Activated CD8-positive, alpha-beta memory T cell treated with anti-CD3 and anti-CD28 coated beads, Interleukin-2, amount 50 U/mL, for 1 hour (primary cell): ENCODE results near the gene KRTAP12-1.
"Not testable (repeated sequence)": the region's sequence is repeated elsewhere in the genome, so short reads cannot be mapped to it uniquely, and the experiment has no call there.

Source experiments
- DNase-seq: peaks from one replicate; pipeline ENCODE4 v3.0.0-alpha.2; 2020; ENCODE audit errors: extremely low read depth

Gene KRTAP12-1

GRCh38 chr21:44644878-44645277 lies 37.1 kb downstream of the KRTAP12-1 start:
- DNase-seq, result no peak

DNA sequence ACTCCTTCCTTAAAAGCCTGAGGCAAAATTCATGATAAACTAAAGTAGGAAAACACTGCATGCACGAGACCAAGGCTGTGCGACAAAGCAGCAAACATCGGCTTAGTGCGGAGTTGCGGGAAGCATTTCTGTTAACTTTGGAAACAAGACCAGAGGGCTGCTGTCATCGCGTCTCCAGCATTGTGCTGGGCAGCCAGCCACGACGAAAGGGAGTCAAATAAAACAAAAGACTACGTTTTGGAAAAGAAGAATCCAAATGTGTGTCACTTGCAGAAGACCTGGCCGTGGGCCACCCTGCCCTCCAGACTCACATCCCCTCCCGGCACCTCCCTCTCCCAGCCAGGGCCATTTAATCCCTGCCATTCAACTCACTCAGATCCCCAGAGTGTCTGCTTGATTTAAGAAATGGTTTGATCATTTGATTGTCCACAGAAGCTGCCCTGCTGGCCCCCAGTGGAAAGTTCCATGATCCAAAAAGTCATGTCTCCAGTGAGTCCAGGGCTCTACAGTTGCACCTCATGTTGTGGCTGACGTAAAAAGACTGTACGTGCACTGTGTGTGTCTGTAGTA lies 38.1 kb downstream of the KRTAP12-1 start:
- no peak for DNase-seq

GRCh38 chr21:44640761-44641160 lies 41.2 kb downstream of the KRTAP12-1 start:
- DNase-seq, result no peak

- DNase-seq, result no peak
Observed at GRCh38 chr21:44639331-44639655, 42.7 kb downstream of the KRTAP12-1 start.

DNA sequence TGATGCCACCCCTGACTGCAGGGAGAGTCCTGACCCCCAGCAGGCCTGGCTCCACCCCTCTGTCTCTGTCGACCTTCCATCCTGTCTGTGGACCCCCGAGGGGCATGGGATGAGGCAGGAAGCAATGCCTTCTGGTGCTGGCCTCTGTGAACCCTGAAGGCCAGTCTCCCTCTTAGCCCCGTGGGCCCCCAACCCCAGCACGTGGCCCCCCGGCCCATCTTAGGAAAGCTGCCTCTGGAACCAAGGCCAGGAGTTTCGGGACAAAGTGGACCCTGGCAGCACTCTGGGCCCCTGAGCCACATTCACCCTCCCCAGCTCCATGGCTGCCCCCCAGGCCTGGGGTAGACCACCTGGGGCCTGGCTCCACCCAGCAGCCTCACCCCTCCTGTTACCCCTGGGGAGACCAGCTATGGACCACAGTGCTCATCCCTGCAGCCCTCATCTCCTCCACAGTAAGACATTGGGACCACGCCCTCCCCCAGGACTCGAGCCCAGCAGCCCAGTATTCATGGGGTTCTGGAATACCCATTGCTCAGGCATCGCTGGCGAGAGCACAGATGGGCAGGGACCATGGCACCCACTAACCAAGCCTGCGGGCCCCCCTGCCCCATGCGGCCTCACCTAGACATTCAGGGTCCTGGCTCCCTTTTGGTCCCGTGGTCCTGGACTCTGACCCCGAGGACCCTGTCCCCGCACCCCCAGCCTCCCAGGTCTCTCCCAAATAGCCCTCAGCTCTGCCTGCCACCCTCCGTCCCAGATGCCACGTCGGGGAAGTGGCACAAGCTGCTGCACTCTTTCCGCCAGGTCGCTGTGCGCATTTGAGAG lies 43.2 kb downstream of the KRTAP12-1 start:
- not testable (repeated sequence) for DNase-seq

GRCh38 chr21:44637851-44638348 lies 44.1 kb downstream of the KRTAP12-1 start:
- not testable (repeated sequence) for DNase-seq

DNA sequence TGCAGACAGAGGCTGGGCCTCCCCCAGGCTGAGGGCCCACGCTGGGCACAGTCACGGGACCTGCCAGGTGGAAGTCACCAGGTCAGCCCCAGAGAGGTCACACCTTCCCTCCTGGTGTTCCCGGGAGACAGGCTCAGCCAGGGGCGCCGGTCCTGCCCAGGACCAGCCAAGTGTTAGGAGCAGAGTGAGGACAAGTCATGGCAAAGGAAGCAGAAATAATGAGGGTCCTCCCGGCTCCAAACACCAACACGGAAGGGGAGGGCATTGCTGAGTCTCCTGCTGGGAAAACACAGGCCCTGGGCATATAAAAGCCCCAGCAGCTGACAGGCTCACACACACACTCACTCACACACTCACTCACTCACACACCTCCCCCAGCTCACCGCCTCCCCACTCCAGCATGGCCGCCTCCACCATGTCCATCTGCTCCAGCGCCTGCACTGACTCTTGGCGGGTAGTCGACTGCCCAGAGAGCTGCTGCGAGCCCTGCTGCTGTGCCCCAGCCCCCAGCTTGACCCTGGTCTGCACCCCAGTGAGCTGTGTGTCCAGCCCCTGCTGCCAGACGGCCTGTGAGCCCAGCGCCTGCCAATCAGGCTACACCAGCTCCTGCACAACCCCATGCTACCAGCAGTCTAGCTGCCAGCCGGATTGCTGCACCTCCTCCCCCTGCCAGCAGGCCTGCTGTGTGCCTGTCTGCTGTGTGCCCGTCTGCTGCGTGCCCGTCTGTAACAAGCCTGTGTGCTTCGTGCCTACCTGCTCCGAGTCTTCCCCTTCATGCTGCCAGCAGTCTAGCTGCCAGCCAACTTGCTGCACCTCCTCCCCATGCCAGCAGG lies 44.7 kb downstream of the KRTAP12-1 start, which contains the start of gene KRTAP10-10:
KRTAP10-10 (plus strand) TSS at position 339 of the 833 bp plus-strand sequence; CDS start at position 401, 62 bp downstream.
- no peak for DNase-seq

DNA sequence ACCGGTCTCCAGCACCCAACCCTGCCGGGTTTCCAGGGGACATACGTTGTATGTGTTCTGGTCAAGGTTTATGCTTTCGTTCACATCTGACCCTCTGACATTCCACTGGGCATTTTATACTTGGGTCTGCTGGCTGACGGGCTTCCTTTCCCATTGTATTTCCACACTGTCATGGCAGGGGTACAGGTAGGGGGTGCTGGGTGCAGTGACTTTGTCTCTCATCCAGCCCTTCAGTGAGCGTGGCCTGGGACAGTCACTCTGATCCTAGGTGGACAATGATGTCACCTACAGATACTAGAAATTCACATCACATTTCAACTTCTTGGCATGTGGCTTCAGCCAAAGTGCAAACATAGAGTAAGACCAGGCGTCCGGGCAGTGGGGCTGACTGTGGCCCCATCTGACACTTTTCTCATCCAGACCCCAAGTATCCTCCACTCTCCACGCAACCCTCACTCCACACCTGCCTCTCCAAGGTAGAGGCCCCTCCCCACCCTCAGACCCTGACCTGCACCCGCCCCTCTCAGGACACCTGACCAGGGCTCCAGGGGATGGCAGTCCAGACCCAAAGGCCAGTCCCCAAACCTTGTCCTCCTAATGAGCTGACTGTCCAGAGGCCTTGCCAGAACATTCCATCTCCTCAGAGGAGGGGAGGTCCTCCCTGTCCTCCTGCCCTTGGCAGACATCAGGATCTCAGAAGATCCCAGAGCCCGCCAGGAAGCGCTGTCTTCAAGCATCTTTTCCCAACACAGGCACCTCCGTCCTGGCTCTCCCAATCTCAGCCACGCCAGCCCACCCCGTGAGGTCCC lies 45.5 kb downstream of the KRTAP12-1 start:
- DNase-seq, result no peak

GRCh38 chr21:44632067-44632466 lies 49.9 kb downstream of the KRTAP12-1 start:
- DNase-seq, result no peak
